SK-N-SH (cell line): ENCODE data around the gene MARCKSL1.

ENCODE experiments used
- CHD2 ChIP-seq: fragments of 150-350 bp; IDR thresholded peaks from 2 replicates; pipeline ENCODE4 v1.6.1; 2018; ENCODE audit warnings: low read length; ENCODE audit not compliant: partially characterized antibody
- ELF1 ChIP-seq: IDR thresholded peaks from 2 replicates; pipeline ENCODE4 v1.4.0; 2012
- EZH2phosphoT487 ChIP-seq: fragments of 200-600 bp; sonication (generic); IDR thresholded peaks from 2 replicates; pipeline ENCODE4 v1.6.1; 2017; ENCODE audit warnings: low read depth, mixed run types, mild to moderate bottlenecking, antibody characterized with exemption, moderate library complexity, borderline replicate concordance
- FOXJ3 ChIP-seq: sonication (generic); formaldehyde crosslinking; IDR thresholded peaks from 2 replicates; pipeline ENCODE4 v1.5.1; 2020; ENCODE audit warnings: mild to moderate bottlenecking, missing genetic modification reagents
- GABPA ChIP-seq: IDR thresholded peaks from 2 replicates; pipeline ENCODE4 v1.4.0; 2012; ENCODE audit warnings: low read depth, mild to moderate bottlenecking
- NRF1 ChIP-seq: IDR thresholded peaks from 2 replicates; pipeline ENCODE4 v1.6.1; 2012; ENCODE audit warnings: low read depth, mild to moderate bottlenecking, low read length
- SMC3 ChIP-seq: IDR thresholded peaks from 2 replicates; pipeline ENCODE4 v1.6.1; 2012; ENCODE audit warnings: low read depth, low read length, improper control_type of control experiment
- TF ChIP-seq, protein P1 (sequence below): fragments of 200-600 bp; sonication (generic); IDR thresholded peaks from 2 replicates; pipeline ENCODE4 v1.6.1; 2017; ENCODE audit warnings: antibody characterized with exemption, mild to moderate bottlenecking, moderate library complexity
- TF ChIP-seq, protein P2 (sequence below): fragments of 150-350 bp; IDR thresholded peaks from 2 replicates; pipeline ENCODE4 v1.6.1; 2017; ENCODE audit warnings: antibody characterized with exemption, low read length, low read depth, borderline replicate concordance

DNA sequence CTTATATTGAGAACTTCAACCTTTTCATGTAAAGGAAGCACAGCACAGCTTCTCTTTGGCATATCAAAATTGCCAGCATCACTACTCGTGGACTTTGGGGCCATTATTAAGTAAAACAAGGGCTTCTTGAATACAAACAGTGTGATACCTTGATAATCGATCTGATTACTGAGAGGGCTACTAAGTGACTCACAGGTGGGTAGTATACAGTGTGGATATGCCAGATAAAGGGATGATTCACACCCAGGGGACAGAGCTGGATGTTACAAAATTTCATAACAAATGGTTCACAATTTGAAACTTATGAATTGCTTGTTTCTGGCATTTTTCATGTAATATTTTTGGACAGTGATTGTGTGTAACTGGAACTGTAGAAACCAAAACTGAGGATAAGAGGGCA lies 28.7 kb downstream of the MARCKSL1 start:
- TF ChIP-seq CHD2 (no peak), SMC3 (no peak), FOXJ3 (CRISPR knock-in tag) (no peak), EZH2phosphoT487 (no peak), NRF1 (no peak), GABPA (no peak), ELF1 (no peak)
- TF ChIP-seq, protein P1, sequence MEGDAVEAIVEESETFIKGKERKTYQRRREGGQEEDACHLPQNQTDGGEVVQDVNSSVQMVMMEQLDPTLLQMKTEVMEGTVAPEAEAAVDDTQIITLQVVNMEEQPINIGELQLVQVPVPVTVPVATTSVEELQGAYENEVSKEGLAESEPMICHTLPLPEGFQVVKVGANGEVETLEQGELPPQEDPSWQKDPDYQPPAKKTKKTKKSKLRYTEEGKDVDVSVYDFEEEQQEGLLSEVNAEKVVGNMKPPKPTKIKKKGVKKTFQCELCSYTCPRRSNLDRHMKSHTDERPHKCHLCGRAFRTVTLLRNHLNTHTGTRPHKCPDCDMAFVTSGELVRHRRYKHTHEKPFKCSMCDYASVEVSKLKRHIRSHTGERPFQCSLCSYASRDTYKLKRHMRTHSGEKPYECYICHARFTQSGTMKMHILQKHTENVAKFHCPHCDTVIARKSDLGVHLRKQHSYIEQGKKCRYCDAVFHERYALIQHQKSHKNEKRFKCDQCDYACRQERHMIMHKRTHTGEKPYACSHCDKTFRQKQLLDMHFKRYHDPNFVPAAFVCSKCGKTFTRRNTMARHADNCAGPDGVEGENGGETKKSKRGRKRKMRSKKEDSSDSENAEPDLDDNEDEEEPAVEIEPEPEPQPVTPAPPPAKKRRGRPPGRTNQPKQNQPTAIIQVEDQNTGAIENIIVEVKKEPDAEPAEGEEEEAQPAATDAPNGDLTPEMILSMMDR, result no peak
- TF ChIP-seq, protein P2, sequence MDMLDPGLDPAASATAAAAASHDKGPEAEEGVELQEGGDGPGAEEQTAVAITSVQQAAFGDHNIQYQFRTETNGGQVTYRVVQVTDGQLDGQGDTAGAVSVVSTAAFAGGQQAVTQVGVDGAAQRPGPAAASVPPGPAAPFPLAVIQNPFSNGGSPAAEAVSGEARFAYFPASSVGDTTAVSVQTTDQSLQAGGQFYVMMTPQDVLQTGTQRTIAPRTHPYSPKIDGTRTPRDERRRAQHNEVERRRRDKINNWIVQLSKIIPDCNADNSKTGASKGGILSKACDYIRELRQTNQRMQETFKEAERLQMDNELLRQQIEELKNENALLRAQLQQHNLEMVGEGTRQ, result no peak
